Coronary artery (tissue), 2 donors: Measurements from ENCODE around the gene UBN1.

Experiments used
- DNase-seq: peaks from one replicate; pipeline ENCODE4 v3.0.0-alpha.2; 2017; ENCODE audit warnings: low spot score
- H3K27ac ChIP-seq, 2 donors: fragments of 200-600 bp; sonication (generic); one replicate each; pipeline ENCODE4 v1.5.1; 2016 to 2019
- H3K4me3 ChIP-seq: fragments of 200-600 bp; sonication (generic); 2 replicates; pipeline ENCODE4 v1.5.1; 2016; ENCODE audit warnings: mild to moderate bottlenecking, moderate library complexity
- TF ChIP-seq, protein P1 (sequence below): fragments of 200-600 bp; sonication (generic); IDR thresholded peaks from one replicate; pipeline ENCODE4 v1.5.1; 2019; ENCODE audit warnings: antibody characterized with exemption

UBN1 gene

DNA sequence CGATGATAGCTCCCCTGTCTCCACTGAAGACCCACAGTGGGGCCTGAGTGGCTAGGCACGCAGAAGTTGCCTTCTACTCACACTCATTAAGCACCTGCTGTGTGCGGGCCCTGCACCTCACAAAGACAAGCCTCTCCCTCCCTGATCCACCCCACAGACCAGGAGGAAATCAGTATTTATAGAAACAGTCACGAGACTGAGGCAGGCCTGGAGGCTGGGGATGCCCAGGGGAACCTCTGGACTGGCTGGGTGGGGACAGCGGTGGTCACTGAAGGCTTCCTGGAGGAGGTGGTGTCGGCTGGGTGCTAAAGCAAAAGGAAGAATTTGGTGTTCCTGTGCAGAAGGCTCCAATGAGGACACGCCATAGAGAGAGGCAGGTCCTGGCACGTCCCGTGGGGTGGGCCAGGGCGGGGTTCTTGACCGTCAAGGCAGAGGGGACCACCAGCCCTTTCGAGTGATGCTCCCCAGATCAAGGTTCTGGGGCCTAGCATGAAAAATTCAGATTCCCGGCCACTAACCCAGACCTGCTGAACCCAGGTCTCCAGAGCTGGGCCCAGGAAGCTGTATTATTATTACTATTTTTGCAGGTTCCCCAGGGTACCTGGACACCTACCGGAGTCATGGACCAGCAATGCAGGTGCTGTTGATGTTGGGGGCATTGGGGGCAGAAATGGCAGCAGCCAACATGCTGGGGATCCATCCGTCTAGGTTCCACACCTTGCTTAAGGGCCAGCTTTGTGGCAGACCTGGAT lies 66.7 kb downstream of the UBN1 start:
- Histone ChIP-seq H3K4me3 (no peak overlapping the region), H3K27ac (no peak overlapping the region)
- DNase-seq: no peak
- TF ChIP-seq, protein P1, sequence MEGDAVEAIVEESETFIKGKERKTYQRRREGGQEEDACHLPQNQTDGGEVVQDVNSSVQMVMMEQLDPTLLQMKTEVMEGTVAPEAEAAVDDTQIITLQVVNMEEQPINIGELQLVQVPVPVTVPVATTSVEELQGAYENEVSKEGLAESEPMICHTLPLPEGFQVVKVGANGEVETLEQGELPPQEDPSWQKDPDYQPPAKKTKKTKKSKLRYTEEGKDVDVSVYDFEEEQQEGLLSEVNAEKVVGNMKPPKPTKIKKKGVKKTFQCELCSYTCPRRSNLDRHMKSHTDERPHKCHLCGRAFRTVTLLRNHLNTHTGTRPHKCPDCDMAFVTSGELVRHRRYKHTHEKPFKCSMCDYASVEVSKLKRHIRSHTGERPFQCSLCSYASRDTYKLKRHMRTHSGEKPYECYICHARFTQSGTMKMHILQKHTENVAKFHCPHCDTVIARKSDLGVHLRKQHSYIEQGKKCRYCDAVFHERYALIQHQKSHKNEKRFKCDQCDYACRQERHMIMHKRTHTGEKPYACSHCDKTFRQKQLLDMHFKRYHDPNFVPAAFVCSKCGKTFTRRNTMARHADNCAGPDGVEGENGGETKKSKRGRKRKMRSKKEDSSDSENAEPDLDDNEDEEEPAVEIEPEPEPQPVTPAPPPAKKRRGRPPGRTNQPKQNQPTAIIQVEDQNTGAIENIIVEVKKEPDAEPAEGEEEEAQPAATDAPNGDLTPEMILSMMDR: no peak

DNA sequence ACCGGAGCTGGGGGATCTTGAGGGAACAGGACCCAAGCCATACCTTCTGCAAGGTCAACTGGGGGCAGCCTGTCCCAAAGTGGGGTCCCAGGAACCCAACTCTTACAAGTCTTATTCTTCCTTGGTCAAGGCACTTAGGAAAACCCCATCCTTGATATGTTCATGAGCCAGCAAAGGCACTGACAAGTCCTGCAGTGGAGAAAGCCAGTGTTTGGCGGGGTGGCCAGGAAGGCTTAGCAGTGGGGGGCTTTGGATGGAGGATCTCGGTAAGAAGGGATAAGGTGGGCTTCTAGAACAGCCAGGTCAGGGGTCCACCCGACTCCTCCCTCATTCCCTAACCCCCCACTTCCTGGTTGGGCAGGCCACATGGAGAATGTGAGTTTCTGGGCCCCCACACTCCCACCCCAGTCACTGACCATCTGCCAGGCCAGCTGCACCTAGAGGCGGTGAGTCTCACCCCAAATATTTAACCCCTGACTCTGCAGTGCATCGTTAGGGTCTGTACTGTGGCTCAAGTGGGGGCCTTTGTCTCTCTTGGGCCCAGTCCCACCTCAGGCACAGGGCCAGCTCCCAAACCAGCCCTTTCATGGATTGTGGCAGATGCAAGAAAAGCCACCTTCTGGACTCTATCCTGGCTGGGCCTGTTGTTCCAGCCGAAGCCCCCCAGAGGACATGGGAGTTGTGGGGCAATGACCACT lies 67.4 kb downstream of the UBN1 start:
- no peak overlapping the region for H3K27ac ChIP-seq
- no peak overlapping the region for H3K4me3 ChIP-seq
- TF ChIP-seq, protein P1: no peak
- no peak for DNase-seq

DNA sequence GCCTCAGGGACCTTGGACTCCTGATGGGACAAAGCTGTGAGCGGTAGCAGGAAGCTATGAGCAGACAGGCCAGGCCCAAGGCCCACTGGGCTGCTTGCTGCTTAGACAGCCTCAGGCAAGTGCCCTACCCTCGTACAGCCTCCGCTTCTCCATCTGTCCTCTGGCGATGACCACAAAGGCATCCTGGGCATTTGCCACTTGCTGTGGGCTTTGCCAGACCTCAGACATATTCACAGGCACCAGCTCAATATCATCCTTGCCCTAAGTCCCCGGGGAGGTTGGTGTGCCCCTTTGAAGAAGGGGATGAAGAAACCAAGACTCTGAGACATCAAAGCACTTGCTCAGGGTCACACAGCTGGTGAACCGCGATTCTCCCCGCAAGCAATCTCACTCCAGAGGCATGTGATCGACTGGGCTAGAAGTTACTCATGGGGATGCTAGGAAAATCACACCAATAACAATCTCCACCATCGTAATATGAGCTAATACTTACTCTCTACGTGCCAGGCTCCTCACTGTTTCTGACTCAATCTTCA lies 68.0 kb downstream of the UBN1 start:
- no peak for DNase-seq
- Histone ChIP-seq H3K4me3 (no peak overlapping the region), H3K27ac (no peak overlapping the region)
- TF ChIP-seq, protein P1: no peak

DNA sequence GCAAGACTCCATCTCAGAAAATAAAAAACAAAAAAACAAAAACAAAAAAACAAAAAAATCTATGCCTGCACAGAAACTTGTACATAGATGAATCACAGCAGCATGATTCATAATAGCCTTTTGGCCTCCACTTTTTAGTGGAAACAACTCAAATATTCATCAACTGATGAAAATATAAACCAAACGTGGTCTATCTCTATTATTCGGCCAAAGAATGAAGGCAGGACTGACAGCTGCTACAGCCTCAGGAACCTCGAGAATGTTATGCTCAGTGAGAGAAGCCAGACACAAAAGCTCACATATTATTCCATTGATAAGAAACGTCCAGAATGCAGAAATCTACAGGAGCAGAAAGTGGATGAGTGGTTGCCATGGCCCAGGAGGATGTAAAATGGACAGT lies 69.8 kb downstream of the UBN1 start:
- TF ChIP-seq, protein P1: no peak
- DNase-seq: no peak
- peak overlapping the region in 1 of 2 donors; percentile 13 for H3K27ac ChIP-seq
- no peak overlapping the region for H3K4me3 ChIP-seq

DNA sequence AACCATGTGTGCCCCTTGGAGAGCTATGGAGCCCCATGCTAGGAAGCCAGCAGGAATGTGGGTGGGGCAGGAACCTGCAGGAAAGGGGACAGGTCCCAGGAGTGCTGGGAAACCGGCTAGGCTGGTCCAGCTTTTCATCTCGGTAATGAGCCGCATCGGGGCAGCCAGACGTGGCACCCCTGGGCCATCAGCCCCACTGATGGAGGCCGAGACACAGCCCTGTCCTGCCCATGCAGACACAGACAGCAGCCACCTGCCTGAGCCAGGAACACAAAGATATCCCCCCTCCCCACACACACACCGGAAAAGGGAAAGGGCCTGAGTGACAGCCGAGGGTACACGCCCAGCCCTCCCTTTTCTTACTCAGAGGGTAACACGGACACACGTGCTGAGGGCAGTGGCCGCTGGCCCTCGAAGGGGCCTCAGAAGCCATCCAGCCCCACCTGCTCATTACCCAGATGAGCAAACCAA lies 71.5 kb downstream of the UBN1 start:
- no peak overlapping the region for H3K4me3 ChIP-seq
- no peak overlapping the region for H3K27ac ChIP-seq
- TF ChIP-seq, protein P1: no peak
- no peak for DNase-seq

DNA sequence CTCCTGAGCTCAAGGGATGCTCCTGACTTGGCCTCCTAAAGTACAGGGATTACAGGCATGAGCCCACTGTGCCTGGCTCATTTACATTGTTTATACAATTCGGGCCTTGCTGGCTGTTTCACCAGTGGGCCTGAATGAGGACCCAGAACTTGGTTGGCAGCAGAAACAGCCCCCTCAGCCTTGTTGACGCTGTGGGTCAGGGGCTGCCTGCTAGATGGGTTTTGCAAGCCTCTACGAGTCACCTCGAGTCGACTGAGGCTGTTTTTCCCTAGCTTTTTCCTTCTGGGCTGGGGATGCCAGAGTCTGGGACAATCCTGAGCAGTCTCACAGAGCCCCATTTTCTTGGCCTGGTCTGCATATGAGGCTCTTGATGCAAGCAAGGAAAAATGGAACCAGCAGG lies 73.5 kb downstream of the UBN1 start:
- H3K27ac ChIP-seq: no peak overlapping the region
- DNase-seq: no peak
- TF ChIP-seq, protein P1: no peak
- H3K4me3 ChIP-seq: no peak overlapping the region
